Adrenal gland (tissue), 12 donors: Measurements from ENCODE around the gene CSF1R. TPM values are rescaled to one million over a fixed set of nuclear protein-coding genes. Genes with fewer than 3 reads are reported as not detected.

Experiments
- DNase-seq, 7 donors: peaks; one replicate each; pipeline ENCODE4 v3.0.0-alpha.2; 2019 to 2020
- H3K27ac ChIP-seq, 5 donors: fragments of 200-600 bp; sonication (generic) in 4 of 5; 1 replicate in 3 of 5; 2 replicates in 2 of 5; pipeline versions ENCODE4 v1.5.1 to v1.8.0; 2016 to 2020; ENCODE audit warnings: mild to moderate bottlenecking in 1 of 5
- H3K27me3 ChIP-seq: fragments of 200-600 bp; 2 replicates; pipeline ENCODE4 v1.8.0; 2021
- H3K36me3 ChIP-seq, 2 donors: fragments of 200-600 bp; replicated peaks in 1 of 2; 1 replicate in 1 of 2; 2 replicates in 1 of 2; pipeline versions ENCODE4 v1.5.1 to v1.8.0; 2018 to 2022
- H3K4me1 ChIP-seq, 2 donors: fragments of 200-600 bp; replicated peaks in 1 of 2; 1 replicate in 1 of 2; 2 replicates in 1 of 2; pipeline versions ENCODE4 v1.5.1 to v1.8.0; 2018 to 2021
- H3K4me3 ChIP-seq, 4 donors: fragments of 200-600 bp; sonication (generic) in 3 of 4; one replicate each; pipeline ENCODE4 v1.5.1; 2016 to 2018
- H3K9me3 ChIP-seq, 3 donors: fragments of 200-600 bp; sonication (generic) in 1 of 3; replicated peaks in 1 of 3; 1 replicate in 2 of 3; 2 replicates in 1 of 3; pipeline versions ENCODE4 v1.5.1 to v1.8.0; 2016 to 2021
- CTCF ChIP-seq, 6 experiments: fragments of 450-650 bp in 4 of 6; fragments of 200-600 bp in 2 of 6; sonication (generic) in 1 of 6; IDR thresholded peaks; 1 replicate in 5 of 6; 2 replicates in 1 of 6; pipeline versions ENCODE4 v1.5.1 to v1.8.0; 2016 to 2021; ENCODE audit warnings: antibody characterized with exemption in 6 of 6, mild to moderate bottlenecking in 2 of 6, moderate library complexity in 1 of 6
- POLR2A ChIP-seq, 2 donors: fragments of 450-650 bp; IDR thresholded peaks; one replicate each; pipeline ENCODE4 v1.6.1; 2017; ENCODE audit warnings: antibody characterized with exemption in 2 of 2, mild to moderate bottlenecking in 2 of 2, moderate library complexity in 1 of 2
- WGBS, 4 donors: extraction: QIAGEN DNeasy Blood & Tissue Kit in 2 of 4; methylation state at CpG; one replicate each; pipeline versions ENCODE4 v1.1.5 to v1.1.7; 2013 to 2017; 5-methylcytosine and 5-hydroxymethylcytosine counted together
- intact Hi-C, 2 donors: fragments of 100-400 bp; cut with DNase I; formaldehyde crosslinking; loops; one replicate each; pipeline versions ENCODE4 v1.14.1 to v1.15.0; 2022 to 2023
- polyA plus RNA-seq, 3 donors: library from polyadenylated mRNA; stranded (reverse); fragments of 200-250 nt in 2 of 3; fragments of 350-450 nt in 1 of 3; fragmentation: Illumina TruSeq in 1 of 3; extraction: RNeasy Lipid Tissue Mini Kit (QIAGEN cat#74804) in 1 of 3; gene quantifications; one replicate each; pipeline ENCODE4 v1.2.3, GENCODE V29; 2013 to 2014
- total RNA-seq, 9 donors: library from RNA; depleted of rRNA in 4 of 9; stranded (reverse); fragments of >200 nt in 4 of 9; fragments of 120-200 nt in 1 of 9; fragmentation: NEBNext Ultra II Directional in 1 of 9; extraction: Animal tissue kit (Norgen Biotek cat#: 25700) in 1 of 9; gene quantifications; one replicate each; pipeline versions ENCODE4 v1.1.0 to v1.2.4, GENCODE V29; 2013 to 2023
- donor health status: healthy with polysubstance abuse.
- donor health status: Bipolar disorder and iron deficiency.
- donor health status: DM: yes; HTN: yes; CAD: no.
- donor health status: DM: no; HTN: no; CAD: no.
- donor health status: DM: no; HTN: no; CAD: no.
- donor health status: DM: yes; HTN: yes; CAD: no.

CSF1R gene
- total and polyA plus RNA-seq, 12 donors, result 4.6 to 165 (median 72.4) TPM

GRCh38 chr5:150126199-150126920 lies 40.0 kb upstream of the CSF1R start:
- Histone ChIP-seq H3K4me1 (no peaks in the 10 kb centered on the region), H3K4me3 (no peak overlapping the region), H3K36me3 (peaks cover 0 to 9% of the 10 kb centered on the region in 2 donors), H3K27me3 (no peaks in the 10 kb centered on the region), H3K9me3 (no peaks in the 10 kb centered on the region), H3K27ac (peak overlapping the region in 1 of 5 donors; percentile 61)
- intact Hi-C loops, result no loop called here
- no peak for DNase-seq
- WGBS, 4 donors, result 77 to 90% (median 87%) methylated on average over 6 to 10 of the region's 10 CpGs
- TF ChIP-seq CTCF (IDR thresholded peaks at IDR 0.05) (no peak), POLR2A (IDR thresholded peaks at IDR 0.05) (no peak)

- no peak overlapping the region for H3K4me3 ChIP-seq
- intact Hi-C loops, result no loop called here
- H3K9me3 ChIP-seq, result no peaks in the 10 kb centered on the region
- no peaks in the 10 kb centered on the region for H3K27me3 ChIP-seq
- H3K36me3 ChIP-seq, result peaks cover 0 to 9% of the 10 kb centered on the region in 2 donors
- WGBS, 4 donors, result 89 to 100% (median 95%) methylated on average over 5 to 10 of the region's 10 CpGs
- peak overlapping the region in 1 of 5 donors; percentile 44 for H3K27ac ChIP-seq
- DNase-seq, result no peak
- no peaks in the 10 kb centered on the region for H3K4me1 ChIP-seq
- TF ChIP-seq CTCF (IDR thresholded peaks at IDR 0.05) (no peak), POLR2A (IDR thresholded peaks at IDR 0.05) (no peak)
Observed at GRCh38 chr5:150125334-150125733, 39.0 kb upstream of the CSF1R start.

DNA sequence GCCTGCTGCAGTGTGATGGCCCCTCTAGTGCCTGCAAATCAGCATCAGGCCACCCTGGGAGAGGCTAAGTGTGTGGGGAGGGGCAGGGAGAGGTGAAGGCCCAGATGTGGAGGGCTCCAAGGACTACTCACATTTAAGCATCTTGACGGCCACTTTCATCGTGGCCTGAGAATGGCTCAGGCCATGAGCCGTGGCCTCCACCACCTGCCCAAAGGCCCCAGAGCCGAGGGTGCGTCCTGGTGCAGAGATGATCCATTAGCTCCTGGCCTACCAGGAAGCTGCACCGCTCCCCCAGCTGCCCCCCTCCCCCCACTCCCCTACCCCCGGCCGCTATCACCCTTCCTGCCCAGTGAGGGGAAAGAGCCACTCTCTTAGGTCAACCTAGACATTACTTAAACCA lies 38.2 kb upstream of the CSF1R start:
- H3K4me1 ChIP-seq, result no peaks in the 10 kb centered on the region
- WGBS, 4 donors, result 80 to 87% (median 86%) methylated on average over 5 to 8 of the region's 8 CpGs
- H3K27ac ChIP-seq, result no peak overlapping the region
- H3K36me3 ChIP-seq, result peaks cover 0 to 9% of the 10 kb centered on the region in 2 donors
- no peak overlapping the region for H3K4me3 ChIP-seq
- no peaks in the 10 kb centered on the region for H3K27me3 ChIP-seq
- H3K9me3 ChIP-seq, result no peaks in the 10 kb centered on the region
- intact Hi-C loops, result no loop called here
- DNase-seq, result no peak
- TF ChIP-seq POLR2A (IDR thresholded peaks at IDR 0.05), result no peak
- no peak for TF ChIP-seq CTCF (IDR thresholded peaks at IDR 0.05)

- DNase-seq, result no peak
- Histone ChIP-seq H3K36me3 (peaks cover 0 to 9% of the 10 kb centered on the region in 2 donors), H3K4me3 (no peak overlapping the region), H3K27ac (no peak overlapping the region), H3K9me3 (no peaks in the 10 kb centered on the region), H3K4me1 (no peaks in the 10 kb centered on the region), H3K27me3 (no peaks in the 10 kb centered on the region)
- intact Hi-C loops, result no loop called here
- WGBS, 4 donors, result 77 to 84% (median 83%) methylated on average over 6 to 11 of the region's 11 CpGs
- no peak for TF ChIP-seq POLR2A (IDR thresholded peaks at IDR 0.05)
- TF ChIP-seq CTCF (IDR thresholded peaks at IDR 0.05), result no peak
Observed at GRCh38 chr5:150124111-150124557, 37.8 kb upstream of the CSF1R start.
